Hepatocyte (in vitro differentiated cells): ENCODE data around the gene BDKRB1.

Source experiments
- EZH2 ChIP-seq: fragments of 200-600 bp; sonication (generic); IDR thresholded peaks from 2 replicates; pipeline ENCODE4 v1.6.1; 2016; ENCODE audit warnings: antibody characterized with exemption, mild to moderate bottlenecking, borderline replicate concordance
- TF ChIP-seq, protein P1 (sequence below): fragments of 200-600 bp; sonication (generic); IDR thresholded peaks from 2 replicates; pipeline ENCODE4 v1.5.1; 2016; ENCODE audit warnings: antibody characterized with exemption, mild to moderate bottlenecking; ENCODE audit not compliant: poor library complexity

GRCh38 chr14:96240641-96241040 lies 15.4 kb upstream of the BDKRB1 start:
- TF ChIP-seq EZH2 = no peak
- TF ChIP-seq, protein P1, sequence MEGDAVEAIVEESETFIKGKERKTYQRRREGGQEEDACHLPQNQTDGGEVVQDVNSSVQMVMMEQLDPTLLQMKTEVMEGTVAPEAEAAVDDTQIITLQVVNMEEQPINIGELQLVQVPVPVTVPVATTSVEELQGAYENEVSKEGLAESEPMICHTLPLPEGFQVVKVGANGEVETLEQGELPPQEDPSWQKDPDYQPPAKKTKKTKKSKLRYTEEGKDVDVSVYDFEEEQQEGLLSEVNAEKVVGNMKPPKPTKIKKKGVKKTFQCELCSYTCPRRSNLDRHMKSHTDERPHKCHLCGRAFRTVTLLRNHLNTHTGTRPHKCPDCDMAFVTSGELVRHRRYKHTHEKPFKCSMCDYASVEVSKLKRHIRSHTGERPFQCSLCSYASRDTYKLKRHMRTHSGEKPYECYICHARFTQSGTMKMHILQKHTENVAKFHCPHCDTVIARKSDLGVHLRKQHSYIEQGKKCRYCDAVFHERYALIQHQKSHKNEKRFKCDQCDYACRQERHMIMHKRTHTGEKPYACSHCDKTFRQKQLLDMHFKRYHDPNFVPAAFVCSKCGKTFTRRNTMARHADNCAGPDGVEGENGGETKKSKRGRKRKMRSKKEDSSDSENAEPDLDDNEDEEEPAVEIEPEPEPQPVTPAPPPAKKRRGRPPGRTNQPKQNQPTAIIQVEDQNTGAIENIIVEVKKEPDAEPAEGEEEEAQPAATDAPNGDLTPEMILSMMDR = no peak
